DMS153 treated with DMSO at 0.1 percent for 48 hours (cell line): ENCODE results near the gene CUL9.

ENCODE experiments used
- DNase-seq: peaks from one replicate; lab custom pipeline; 2025; ENCODE audit not compliant: unreplicated experiment; lab: John Stamatoyannopoulos, UW

CUL9 gene

GRCh38 chr6:43193929-43194328, 11.9 kb downstream of the CUL9 start:
- DNase-seq, result no peak

GRCh38 chr6:43196337-43196736, 14.3 kb downstream of the CUL9 start:
- no peak for DNase-seq

GRCh38 chr6:43199912-43200311, 17.9 kb downstream of the CUL9 start:
- no peak for DNase-seq

GRCh38 chr6:43200541-43200940, 18.5 kb downstream of the CUL9 start:
- DNase-seq, result no peak

- no peak for DNase-seq
These were observed 20.5 kb downstream of the CUL9 start for GRCh38 chr6:43202451-43202850.

- no peak for DNase-seq
These were observed 21.2 kb downstream of the CUL9 start for GRCh38 chr6:43203029-43203717.

GRCh38 chr6:43203718-43204095, 21.7 kb downstream of the CUL9 start:
- DNase-seq, result no peak

GRCh38 chr6:43204271-43205105, 22.5 kb downstream of the CUL9 start:
- no peak for DNase-seq

GRCh38 chr6:43205849-43206248, 23.9 kb downstream of the CUL9 start:
- DNase-seq, result no peak

- no peak for DNase-seq
These were observed 25.3 kb downstream of the CUL9 start for GRCh38 chr6:43207286-43207685.

- DNase-seq, result no peak
These were observed 30.0 kb downstream of the CUL9 start for GRCh38 chr6:43211955-43212354.

GRCh38 chr6:43213431-43213830, 31.4 kb downstream of the CUL9 start:
- no peak for DNase-seq

- DNase-seq, result no peak
These were observed 33.1 kb downstream of the CUL9 start for GRCh38 chr6:43215066-43215465.

- no peak for DNase-seq
These were observed 34.2 kb downstream of the CUL9 start for GRCh38 chr6:43216200-43216599.

- no peak for DNase-seq
These were observed 35.4 kb downstream of the CUL9 start for GRCh38 chr6:43217351-43217750.

- no peak for DNase-seq
These were observed 37.1 kb downstream of the CUL9 start for GRCh38 chr6:43219119-43219518.

- DNase-seq, result no peak
These were observed 37.8 kb downstream of the CUL9 start for GRCh38 chr6:43219814-43220213.

GRCh38 chr6:43220439-43220951, 38.5 kb downstream of the CUL9 start:
- DNase-seq, result no peak

GRCh38 chr6:43221046-43221972, 39.3 kb downstream of the CUL9 start:
- no peak for DNase-seq

GRCh38 chr6:43222418-43223059, 40.5 kb downstream of the CUL9 start:
- DNase-seq, result no peak

- no peak for DNase-seq
These were observed 41.2 kb downstream of the CUL9 start for GRCh38 chr6:43223175-43223574.
